HG02870 (cell line): Measurements from ENCODE around the gene NIP7.
"Not testable (repeated sequence)": the region's sequence is repeated elsewhere in the genome, so short reads cannot be mapped to it uniquely, and the experiment has no call there.

ENCODE experiments used
- ATAC-seq: cut with Tn5 transposase; IDR thresholded peaks from one replicate; pipeline ENCODE4 v1.9.1; 2021; ENCODE audit warnings: mild to moderate bottlenecking, moderate library complexity; ENCODE audit not compliant: unreplicated experiment

NIP7 gene

GRCh38 chr16:69340095-69340644 is 598 bp downstream of the NIP7 start:
- ATAC-seq, result no peak

- ATAC-seq, result no peak
Observed at GRCh38 chr16:69344171-69344570, 4.6 kb downstream of the NIP7 start.

- no peak for ATAC-seq
Observed at GRCh38 chr16:69345923-69346322, 6.4 kb downstream of the NIP7 start.

- ATAC-seq, result no peak
Observed at GRCh38 chr16:69346683-69347082, 7.1 kb downstream of the NIP7 start.

GRCh38 chr16:69348222-69348621 is 8.7 kb downstream of the NIP7 start:
- ATAC-seq, result no peak

GRCh38 chr16:69349536-69349935 is 10.0 kb downstream of the NIP7 start:
- no peak for ATAC-seq

GRCh38 chr16:69350536-69351133 is 11.1 kb downstream of the NIP7 start:
- ATAC-seq, result no peak

- ATAC-seq, result no peak
Observed at GRCh38 chr16:69351309-69352027, 11.9 kb downstream of the NIP7 start, which contains the start of gene TMED6. Gene TMED6 (minus strand): TSS chr16:69351786. CDS start chr16:69351753, 33 bp downstream.

GRCh38 chr16:69360070-69360469 is 20.5 kb downstream of the NIP7 start:
- not testable (repeated sequence) for ATAC-seq

GRCh38 chr16:69363281-69363717 is 23.7 kb downstream of the NIP7 start:
- ATAC-seq, result no peak

- ATAC-seq, result no peak
Observed at GRCh38 chr16:69364088-69364487, 24.5 kb downstream of the NIP7 start.

- no peak for ATAC-seq
Observed at GRCh38 chr16:69365901-69366300, 26.3 kb downstream of the NIP7 start.

- ATAC-seq, result no peak
Observed at GRCh38 chr16:69366431-69366830, 26.9 kb downstream of the NIP7 start.

- no peak for ATAC-seq
Observed at GRCh38 chr16:69367980-69368379, 28.4 kb downstream of the NIP7 start.

- ATAC-seq, result no peak
Observed at GRCh38 chr16:69368866-69369265, 29.3 kb downstream of the NIP7 start.

GRCh38 chr16:69371564-69371963 is 32.0 kb downstream of the NIP7 start:
- ATAC-seq, result no peak

GRCh38 chr16:69373019-69373418 is 33.4 kb downstream of the NIP7 start:
- no peak for ATAC-seq

GRCh38 chr16:69376393-69377059 is 37.0 kb downstream of the NIP7 start:
- no peak for ATAC-seq

- no peak for ATAC-seq
Observed at GRCh38 chr16:69378036-69378435, 38.5 kb downstream of the NIP7 start.

- no peak for ATAC-seq
Observed at GRCh38 chr16:69378760-69379159, 39.2 kb downstream of the NIP7 start.

- ATAC-seq, result no peak
Observed at GRCh38 chr16:69381231-69381630, 41.7 kb downstream of the NIP7 start.

GRCh38 chr16:69382421-69382820 is 42.8 kb downstream of the NIP7 start:
- ATAC-seq, result no peak
